Right lung (tissue), 10 donors: ENCODE measurements around the gene ZFAND5. TPM values are rescaled to one million over a fixed set of nuclear protein-coding genes. Genes with fewer than 3 reads are reported as not detected.

Source experiments
- DNase-seq, 2 donors: peaks; one replicate each; pipeline ENCODE4 v3.0.0-alpha.2; 2013
- long read RNA-seq, 8 donors: transcript quantifications; one replicate each; lab custom pipeline, GENCODE V29; 2026
- polyA plus RNA-seq, 5 donors: library from polyadenylated mRNA; unstranded; fragments of 120-200 nt; gene quantifications; one replicate each; pipeline versions ENCODE4 v1.2.1 to v1.2.3, GENCODE V29; 2013; ENCODE audit warnings: inconsistent platforms in 1 of 5, low replicate concordance in 1 of 5; ENCODE audit not compliant: insufficient read length in 5 of 5, insufficient read depth in 1 of 5

ZFAND5 gene
- polyA plus RNA-seq, result 100 to 1,000 TPM; 160 to 211 (median 181) TPM
- long read RNA-seq, donor 1, transcript ZFAND5-205 (7 exons, 2,785 nt), result major isoform, 25 of 111 reads
- long read RNA-seq, donor 1, transcript ZFAND5-204 (6 exons, 2,686 nt), result minor isoform, 14 of 111 reads
- long read RNA-seq, donor 1, transcript ZFAND5-206 (4 exons, 553 nt), result minor isoform, 6 of 111 reads
- long read RNA-seq, donor 1, partial matches to known transcripts, result 66 of 111 reads
- long read RNA-seq, donor 1, other reads (novel, unspliced or antisense), result 0 of 111 reads
- long read RNA-seq, donor 2, transcript ZFAND5-204 (6 exons, 2,686 nt), result minor isoform, 9 of 20 reads
- long read RNA-seq, donor 2, transcript ZFAND5-205 (7 exons, 2,785 nt), result major isoform, 11 of 20 reads
- long read RNA-seq, donor 2, partial matches to known transcripts, result 0 of 20 reads
- long read RNA-seq, donor 2, other reads (novel, unspliced or antisense), result 0 of 20 reads
- long read RNA-seq, donor 3, transcript ZFAND5-206 (4 exons, 553 nt), result minor isoform, 5 of 21 reads
- long read RNA-seq, donor 3, transcript ZFAND5-204 (6 exons, 2,686 nt), result major isoform, 10 of 21 reads
- long read RNA-seq, donor 3, partial matches to known transcripts, result 0 of 21 reads
- long read RNA-seq, donor 3, other reads (novel, unspliced or antisense), result 0 of 21 reads
- long read RNA-seq, donor 4, transcript ZFAND5-205 (7 exons, 2,785 nt), result major isoform, 5 of 15 reads
- long read RNA-seq, donor 4, transcript ZFAND5-204 (6 exons, 2,686 nt), result major isoform, 5 of 15 reads
- long read RNA-seq, donor 4, partial matches to known transcripts, result 0 of 15 reads
- long read RNA-seq, donor 4, other reads (novel, unspliced or antisense), result 0 of 15 reads
- long read RNA-seq, donor 5, transcript ZFAND5-204 (6 exons, 2,686 nt), result minor isoform, 12 of 65 reads
- long read RNA-seq, donor 5, transcript ZFAND5-205 (7 exons, 2,785 nt), result major isoform, 18 of 65 reads
- long read RNA-seq, donor 5, partial matches to known transcripts, result 27 of 65 reads
- long read RNA-seq, donor 5, other reads (novel, unspliced or antisense), result 0 of 65 reads
- long read RNA-seq, donor 6, transcript ZFAND5-205 (7 exons, 2,785 nt), result major isoform, 17 of 51 reads
- long read RNA-seq, donor 6, transcript ZFAND5-206 (4 exons, 553 nt), result minor isoform, 5 of 51 reads
- long read RNA-seq, donor 6, transcript ZFAND5-204 (6 exons, 2,686 nt), result major isoform, 17 of 51 reads
- long read RNA-seq, donor 6, partial matches to known transcripts, result 10 of 51 reads
- long read RNA-seq, donor 6, other reads (novel, unspliced or antisense), result 0 of 51 reads
- long read RNA-seq, donor 7, transcript ZFAND5-206 (4 exons, 553 nt), result major isoform, 9 of 33 reads
- long read RNA-seq, donor 7, transcript ZFAND5-204 (6 exons, 2,686 nt), result minor isoform, 7 of 33 reads
- long read RNA-seq, donor 7, transcript ZFAND5-205 (7 exons, 2,785 nt), result minor isoform, 6 of 33 reads
- long read RNA-seq, donor 7, partial matches to known transcripts, result 10 of 33 reads
- long read RNA-seq, donor 7, other reads (novel, unspliced or antisense), result 0 of 33 reads
- long read RNA-seq, donor 8, transcript ZFAND5-204 (6 exons, 2,686 nt), result major isoform, 5 of 18 reads
- long read RNA-seq, donor 8, partial matches to known transcripts, result 7 of 18 reads
- long read RNA-seq, donor 8, other reads (novel, unspliced or antisense), result 0 of 18 reads

GRCh38 chr9:72364679-72365524 lies at the start of gene ZFAND5:
Gene ZFAND5, minus strand, starts transcription at chr9:72365208. Its CDS starts 4,430 bp downstream, at chr9:72360778.
- peak; percentile 97 to 98 for DNase-seq

- no peak for DNase-seq
These were observed 47.6 kb upstream of the ZFAND5 start for GRCh38 chr9:72412483-72413040.

- DNase-seq, result no peak
These were observed 45.2 kb upstream of the ZFAND5 start for GRCh38 chr9:72410214-72410613.

- no peak for DNase-seq
These were observed 42.1 kb upstream of the ZFAND5 start for GRCh38 chr9:72407114-72407513.

- peak in 1 of 2 donors; percentile 2 for DNase-seq
These were observed 37.7 kb upstream of the ZFAND5 start for GRCh38 chr9:72402744-72403143.

GRCh38 chr9:72401396-72401795 lies 36.4 kb upstream of the ZFAND5 start:
- no peak for DNase-seq

GRCh38 chr9:72400866-72401265 lies 35.9 kb upstream of the ZFAND5 start:
- no peak for DNase-seq

- DNase-seq, result no peak
These were observed 34.4 kb upstream of the ZFAND5 start for GRCh38 chr9:72399391-72399790.

- peak; percentile 17 to 21 for DNase-seq
These were observed 31.5 kb upstream of the ZFAND5 start for GRCh38 chr9:72396247-72397091.

GRCh38 chr9:72394066-72394465 lies 29.1 kb upstream of the ZFAND5 start:
- no peak for DNase-seq

GRCh38 chr9:72390907-72391306 lies 25.9 kb upstream of the ZFAND5 start:
- no peak for DNase-seq

- DNase-seq, result no peak
These were observed 21.2 kb upstream of the ZFAND5 start for GRCh38 chr9:72386186-72386585.

- DNase-seq, result no peak
These were observed 19.9 kb upstream of the ZFAND5 start for GRCh38 chr9:72384710-72385485.

GRCh38 chr9:72383978-72384709 lies 19.1 kb upstream of the ZFAND5 start:
- no peak for DNase-seq

GRCh38 chr9:72382405-72382804 lies 17.4 kb upstream of the ZFAND5 start:
- DNase-seq, result no peak

GRCh38 chr9:72377041-72377440 lies 12.0 kb upstream of the ZFAND5 start:
- DNase-seq, result no peak

- no peak for DNase-seq
These were observed 6.1 kb upstream of the ZFAND5 start for GRCh38 chr9:72371151-72371550.
